Spleen (tissue), 11 donors: Measurements from ENCODE around the gene PTEN. TPM values are rescaled to one million over a fixed set of nuclear protein-coding genes. Genes with fewer than 3 reads are reported as not detected.

Experiments
- DNase-seq: peaks from one replicate; pipeline ENCODE4 v3.0.0-alpha.2; 2020
- H3K27ac ChIP-seq, 8 donors: fragments of 200-600 bp; sonication (generic) in 7 of 8; 1 replicate in 4 of 8; 2 replicates in 4 of 8; pipeline versions ENCODE4 v1.5.0 to v1.8.0; 2016 to 2021; ENCODE audit warnings: inconsistent platforms in 4 of 8, mild to moderate bottlenecking in 4 of 8, moderate library complexity in 1 of 8
- H3K27me3 ChIP-seq, 7 donors: fragments of 200-600 bp; sonication (generic) in 6 of 7; replicated peaks in 1 of 7; 1 replicate in 4 of 7; 2 replicates in 3 of 7; pipeline versions ENCODE4 v1.5.0 to v1.8.0; 2016 to 2021; ENCODE audit warnings: inconsistent platforms in 3 of 7, mild to moderate bottlenecking in 1 of 7
- H3K36me3 ChIP-seq, 6 donors: fragments of 200-600 bp; sonication (generic) in 5 of 6; 1 replicate in 4 of 6; 2 replicates in 2 of 6; pipeline versions ENCODE4 v1.5.0 to v1.8.0; 2016 to 2021; ENCODE audit warnings: inconsistent platforms in 2 of 6
- H3K4me1 ChIP-seq, 6 donors: fragments of 200-600 bp; sonication (generic) in 5 of 6; 1 replicate in 3 of 6; 2 replicates in 3 of 6; pipeline versions ENCODE4 v1.5.0 to v1.8.0; 2016 to 2021; ENCODE audit warnings: inconsistent platforms in 3 of 6
- H3K4me3 ChIP-seq, 8 donors: fragments of 200-600 bp; sonication (generic) in 7 of 8; 1 replicate in 4 of 8; 2 replicates in 4 of 8; pipeline versions ENCODE4 v1.5.0 to v1.8.0; 2016 to 2021; ENCODE audit warnings: inconsistent platforms in 4 of 8, mild to moderate bottlenecking in 4 of 8, moderate library complexity in 2 of 8
- H3K9me3 ChIP-seq, 8 donors: fragments of 200-600 bp; sonication (generic) in 7 of 8; 1 replicate in 4 of 8; 2 replicates in 4 of 8; pipeline versions ENCODE4 v1.5.0 to v1.8.0; 2016 to 2021; ENCODE audit warnings: inconsistent platforms in 4 of 8
- CTCF ChIP-seq, 11 experiments: fragments of 200-600 bp in 7 of 11; fragments of 450-650 bp in 4 of 11; sonication (generic) in 4 of 11; IDR thresholded peaks in 8 of 11; conservative IDR thresholded peaks in 3 of 11; 1 replicate in 7 of 11; 2 replicates in 4 of 11; pipeline versions ENCODE4 v1.4.0 to v1.8.0; 2016 to 2021; ENCODE audit warnings: antibody characterized with exemption in 11 of 11, inconsistent platforms in 4 of 11, mild to moderate bottlenecking in 1 of 11
- POLR2A ChIP-seq, 3 donors: fragments of 450-650 bp; IDR thresholded peaks; one replicate each; pipeline ENCODE4 v1.5.1; 2017; ENCODE audit warnings: antibody characterized with exemption in 3 of 3, mild to moderate bottlenecking in 1 of 3
- POLR2AphosphoS5 ChIP-seq, 3 donors: sonication (generic); formaldehyde crosslinking; IDR thresholded peaks; one replicate each; pipeline ENCODE4 v1.5.1; 2017; ENCODE audit warnings: antibody characterized with exemption in 3 of 3
- WGBS, 5 donors: extraction: QIAGEN DNeasy Blood & Tissue Kit in 3 of 5; methylation state at CpG; one replicate each; pipeline versions ENCODE4 v1.1.5 to v1.1.7; 2013 to 2018; 5-methylcytosine and 5-hydroxymethylcytosine counted together
- intact Hi-C: fragments of 100-400 bp; cut with DNase I; formaldehyde crosslinking; loops from one replicate; pipeline ENCODE4 v1.15.0; 2023; ENCODE audit warnings: low total_unique reads
- polyA plus RNA-seq, 3 donors: library from polyadenylated mRNA; stranded (reverse); fragments of 200-250 nt; gene quantifications; one replicate each; pipeline ENCODE4 v1.2.1, GENCODE V29; 2013
- total RNA-seq, 7 donors: library from RNA; depleted of rRNA in 3 of 7; stranded (reverse); fragments of >200 nt in 3 of 7; fragmentation: NEBNext Ultra II Directional in 4 of 7; extraction: Animal tissue kit (Norgen Biotek cat#: 25700) in 4 of 7; gene quantifications; one replicate each; pipeline versions ENCODE4 v1.1.0 to v1.2.1, GENCODE V29; 2016 to 2021
- donor health status: healthy with polysubstance abuse.
- donor health status: DM: no; HTN: no; CAD: no; lungs with moderate emphysema.
- donor health status: DM: no; HTN: no; CAD: no.
- donor health status: Bipolar disorder and iron deficiency.
- donor health status: healthy.
- donor health status: DM: no; HTN: no; CAD: no.
- donor health status: DM: yes; HTN: yes; CAD: no.

Gene PTEN
- total and polyA plus RNA-seq, 10 donors = 38.1 to 300 (median 200) TPM

GRCh38 chr10:87979847-87980246 lies 116.4 kb downstream of the PTEN start:
- Histone ChIP-seq H3K36me3 (no peaks in the 10 kb centered on the region), H3K27me3 (no peaks in the 10 kb centered on the region), H3K9me3 (no peaks in the 10 kb centered on the region), H3K4me3 (no peak overlapping the region), H3K4me1 (no peaks in the 10 kb centered on the region), H3K27ac (no peak overlapping the region)
- no peak for DNase-seq
- no peak for TF ChIP-seq POLR2A (IDR thresholded peaks at IDR 0.05)
- no peak for TF ChIP-seq CTCF (IDR thresholded peaks at IDR 0.05 in 8 of 11, conservative IDR thresholded peaks at IDR 0.05 in 3 of 11)
- TF ChIP-seq POLR2AphosphoS5 (IDR thresholded peaks at IDR 0.05) = no peak
- intact Hi-C loops = no loop called here
- WGBS, 5 donors = 84 to 99% (median 90%) methylated on average over 2 of the region's 2 CpGs

- H3K9me3 ChIP-seq = no peaks in the 10 kb centered on the region
- no peaks in the 10 kb centered on the region for H3K4me1 ChIP-seq
- H3K27me3 ChIP-seq = no peaks in the 10 kb centered on the region
- no peak overlapping the region for H3K27ac ChIP-seq
- TF ChIP-seq CTCF (IDR thresholded peaks at IDR 0.05 in 8 of 11, conservative IDR thresholded peaks at IDR 0.05 in 3 of 11) = no peak
- TF ChIP-seq POLR2A (IDR thresholded peaks at IDR 0.05) = no peak
- no peak for TF ChIP-seq POLR2AphosphoS5 (IDR thresholded peaks at IDR 0.05)
- no peaks in the 10 kb centered on the region for H3K36me3 ChIP-seq
- intact Hi-C loops = no loop called here
- 91 to 99% (median 93%) methylated on average over 2 of the region's 2 CpGs for WGBS, 5 donors
- DNase-seq = no peak
- H3K4me3 ChIP-seq = no peak overlapping the region
Observed at GRCh38 chr10:87983716-87984115, 120.3 kb downstream of the PTEN start.

GRCh38 chr10:87987206-87987605 lies 123.8 kb downstream of the PTEN start:
- TF ChIP-seq POLR2AphosphoS5 (IDR thresholded peaks at IDR 0.05) = no peak
- no peak for TF ChIP-seq CTCF (IDR thresholded peaks at IDR 0.05 in 8 of 11, conservative IDR thresholded peaks at IDR 0.05 in 3 of 11)
- no peak for TF ChIP-seq POLR2A (IDR thresholded peaks at IDR 0.05)
- H3K36me3 ChIP-seq = no peaks in the 10 kb centered on the region
- H3K4me1 ChIP-seq = no peaks in the 10 kb centered on the region
- 69 to 85% (median 78%) methylated on average over 2 of the region's 2 CpGs for WGBS, 5 donors
- intact Hi-C loops = no loop called here
- no peaks in the 10 kb centered on the region for H3K27me3 ChIP-seq
- no peak overlapping the region for H3K4me3 ChIP-seq
- H3K27ac ChIP-seq = no peak overlapping the region
- no peaks in the 10 kb centered on the region for H3K9me3 ChIP-seq
- no peak for DNase-seq

- intact Hi-C loops = no loop called here
- 87 to 97% (median 93%) methylated on average over 5 of the region's 5 CpGs for WGBS, 5 donors
Observed at GRCh38 chr10:87991946-87992345, 128.5 kb downstream of the PTEN start.

More at GRCh38 chr10:87991946-87992345, 128.5 kb downstream of the PTEN start:
- Histone ChIP-seq H3K27me3 (no peaks in the 10 kb centered on the region), H3K4me1 (no peaks in the 10 kb centered on the region), H3K36me3 (no peaks in the 10 kb centered on the region), H3K9me3 (no peaks in the 10 kb centered on the region), H3K27ac (no peak overlapping the region), H3K4me3 (no peak overlapping the region)
- DNase-seq = no peak
- TF ChIP-seq CTCF (IDR thresholded peaks at IDR 0.05 in 8 of 11, conservative IDR thresholded peaks at IDR 0.05 in 3 of 11) = no peak
- no peak for TF ChIP-seq POLR2AphosphoS5 (IDR thresholded peaks at IDR 0.05)
- TF ChIP-seq POLR2A (IDR thresholded peaks at IDR 0.05) = no peak
